GM12801 (cell line): ENCODE data around the gene NDE1.

ENCODE experiments used
- CTCF ChIP-seq: IDR thresholded peaks from one replicate; pipeline ENCODE4 v1.5.1; 2011; ENCODE audit warnings: control low read depth; ENCODE audit not compliant: insufficient read length; ENCODE audit errors: extremely low read depth

Gene NDE1

GRCh38 chr16:15671530-15672117 is 21.6 kb downstream of the NDE1 start:
- no peak for TF ChIP-seq CTCF

- no peak for TF ChIP-seq CTCF
Observed at GRCh38 chr16:15672514-15673167, 22.6 kb downstream of the NDE1 start.

GRCh38 chr16:15674571-15674970 is 24.5 kb downstream of the NDE1 start:
- no peak for TF ChIP-seq CTCF

- TF ChIP-seq CTCF: no peak
Observed at GRCh38 chr16:15676506-15676905, 26.5 kb downstream of the NDE1 start.

GRCh38 chr16:15677447-15677846 is 27.4 kb downstream of the NDE1 start:
- no peak for TF ChIP-seq CTCF

GRCh38 chr16:15682105-15682570 is 32.1 kb downstream of the NDE1 start:
- no peak for TF ChIP-seq CTCF

GRCh38 chr16:15686287-15686686 is 36.2 kb downstream of the NDE1 start:
- TF ChIP-seq CTCF: no peak
